ENCODE measurements around the gene ULK1.
"Not testable (repeated sequence)": the region's sequence is repeated elsewhere in the genome, so short reads cannot be mapped to it uniquely, and the experiment has no call there.

Gene ULK1

DNA sequence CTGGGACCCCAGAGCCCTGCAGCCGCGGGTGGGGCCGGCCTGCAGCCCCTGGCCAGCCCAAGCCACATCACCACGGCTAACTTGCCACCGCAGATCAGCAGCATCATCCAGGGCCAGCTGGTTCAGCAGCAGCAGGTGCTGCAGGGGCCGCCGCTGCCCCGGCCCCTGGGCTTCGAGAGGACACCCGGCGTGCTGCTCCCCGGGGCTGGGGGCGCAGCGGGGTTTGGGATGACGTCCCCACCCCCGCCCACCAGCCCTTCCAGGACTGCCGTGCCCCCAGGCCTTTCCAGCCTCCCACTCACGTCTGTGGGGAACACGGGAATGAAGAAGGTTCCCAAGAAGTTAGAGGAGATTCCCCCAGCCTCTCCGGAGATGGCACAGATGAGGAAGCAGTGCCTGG, 66.9 kb downstream of the ULK1 start:
- H3K36me3 ChIP-seq (ENCODE audit: insufficient read depth, low read depth, low read length) = peaks cover 22% of the 10 kb centered on the region; the same call in 1 of the 2 replicates
- H3K9me3 ChIP-seq (ENCODE audit: insufficient read depth, low read depth, low read length); H3K27ac ChIP-seq (ENCODE audit: low read length); H3K27me3 ChIP-seq (ENCODE audit: insufficient read depth, low read length); H3K9ac ChIP-seq (ENCODE audit: low read depth, low read length); H3K4me1 ChIP-seq (ENCODE audit: insufficient read depth, low read length); H3K4me3 ChIP-seq (ENCODE audit: low read length): not testable (repeated sequence)

DNA sequence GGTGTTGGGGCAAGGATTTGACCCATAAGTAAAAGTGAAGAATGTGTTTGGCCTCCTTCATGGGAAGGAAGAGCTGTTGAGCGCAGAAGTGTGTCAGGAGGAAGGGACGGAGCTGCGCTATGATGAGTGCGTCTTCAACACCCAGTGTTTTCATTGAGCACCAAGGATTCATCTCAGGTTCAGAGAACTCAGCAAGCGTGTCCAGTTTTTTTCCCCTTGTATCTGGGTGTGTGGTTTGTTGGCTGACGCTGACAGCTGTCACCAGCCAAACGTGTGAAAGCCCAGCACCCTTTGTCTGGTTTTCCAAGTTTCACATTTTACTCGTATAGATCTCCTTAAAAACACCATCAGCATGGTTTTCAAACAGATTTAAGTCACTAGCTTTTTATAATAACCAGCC, 67.6 kb downstream of the ULK1 start:
- H3K27ac ChIP-seq (ENCODE audit: low read length) = no peak overlapping the region
- no peaks in the 10 kb centered on the region for H3K9me3 ChIP-seq (ENCODE audit: insufficient read depth, low read depth, low read length)
- H3K4me1 ChIP-seq (ENCODE audit: insufficient read depth, low read length) = no peaks in the 10 kb centered on the region
- no peak overlapping the region for H3K9ac ChIP-seq (ENCODE audit: low read depth, low read length)
- H3K4me3 ChIP-seq (ENCODE audit: low read length) = no peak overlapping the region
- no peaks in the 10 kb centered on the region for H3K27me3 ChIP-seq (ENCODE audit: insufficient read depth, low read length)
- peaks cover 22% of the 10 kb centered on the region; the same call in 1 of the 2 replicates for H3K36me3 ChIP-seq (ENCODE audit: insufficient read depth, low read depth, low read length)

DNA sequence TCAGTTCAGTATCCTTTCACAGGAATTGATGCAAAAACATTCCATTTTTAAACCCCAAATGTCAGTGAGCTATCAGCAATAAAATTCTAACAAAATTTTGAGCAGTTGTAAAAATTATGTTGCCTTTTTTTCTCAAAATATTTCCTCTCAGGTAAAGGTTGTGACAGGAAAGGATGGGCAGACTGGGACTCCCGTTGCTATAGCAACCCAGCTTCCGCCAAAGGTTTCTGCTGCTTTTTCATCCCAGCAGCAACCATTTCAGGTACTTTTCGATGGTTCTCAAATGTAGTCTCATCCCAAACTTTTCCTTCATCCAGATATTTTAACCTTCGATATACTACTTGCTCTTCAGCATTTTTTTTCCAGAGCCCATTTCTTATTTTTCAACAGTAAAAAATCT, 69.0 kb downstream of the ULK1 start:
- no peaks in the 10 kb centered on the region for H3K27me3 ChIP-seq (ENCODE audit: insufficient read depth, low read length)
- H3K4me1 ChIP-seq (ENCODE audit: insufficient read depth, low read length) = no peaks in the 10 kb centered on the region
- H3K9me3 ChIP-seq (ENCODE audit: insufficient read depth, low read depth, low read length) = no peaks in the 10 kb centered on the region
- H3K36me3 ChIP-seq (ENCODE audit: insufficient read depth, low read depth, low read length) = peaks cover 22% of the 10 kb centered on the region; the same call in 1 of the 2 replicates
- H3K4me3 ChIP-seq (ENCODE audit: low read length) = no peak overlapping the region
- no peak overlapping the region for H3K9ac ChIP-seq (ENCODE audit: low read depth, low read length)
- H3K27ac ChIP-seq (ENCODE audit: low read length) = no peak overlapping the region

DNA sequence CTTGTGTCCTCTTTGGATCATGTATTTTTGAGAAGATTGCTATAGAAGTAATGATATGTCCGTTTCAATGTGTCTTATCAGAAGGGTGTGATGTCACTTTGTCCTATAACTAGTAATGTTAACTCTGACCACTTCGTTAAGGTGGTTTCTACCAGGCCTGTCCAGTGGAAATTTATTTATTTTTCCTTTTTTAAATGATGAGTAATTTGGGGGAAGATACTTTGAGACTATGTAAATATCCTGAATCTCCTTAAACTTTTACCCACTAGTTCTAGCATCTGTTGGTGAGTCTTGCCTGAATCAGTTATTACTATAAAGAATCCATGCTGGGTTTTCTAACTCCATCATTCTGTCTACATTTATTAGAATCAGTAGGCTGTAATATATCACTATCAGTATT, 70.7 kb downstream of the ULK1 start:
- no peaks in the 10 kb centered on the region for H3K4me1 ChIP-seq (ENCODE audit: insufficient read depth, low read length)
- H3K9ac ChIP-seq (ENCODE audit: low read depth, low read length) = no peak overlapping the region
- H3K27ac ChIP-seq (ENCODE audit: low read length) = no peak overlapping the region
- H3K27me3 ChIP-seq (ENCODE audit: insufficient read depth, low read length) = no peaks in the 10 kb centered on the region
- H3K4me3 ChIP-seq (ENCODE audit: low read length) = no peak overlapping the region
- no peaks in the 10 kb centered on the region for H3K9me3 ChIP-seq (ENCODE audit: insufficient read depth, low read depth, low read length)
- peaks cover 22% of the 10 kb centered on the region; the same call in 1 of the 2 replicates for H3K36me3 ChIP-seq (ENCODE audit: insufficient read depth, low read depth, low read length)

DNA sequence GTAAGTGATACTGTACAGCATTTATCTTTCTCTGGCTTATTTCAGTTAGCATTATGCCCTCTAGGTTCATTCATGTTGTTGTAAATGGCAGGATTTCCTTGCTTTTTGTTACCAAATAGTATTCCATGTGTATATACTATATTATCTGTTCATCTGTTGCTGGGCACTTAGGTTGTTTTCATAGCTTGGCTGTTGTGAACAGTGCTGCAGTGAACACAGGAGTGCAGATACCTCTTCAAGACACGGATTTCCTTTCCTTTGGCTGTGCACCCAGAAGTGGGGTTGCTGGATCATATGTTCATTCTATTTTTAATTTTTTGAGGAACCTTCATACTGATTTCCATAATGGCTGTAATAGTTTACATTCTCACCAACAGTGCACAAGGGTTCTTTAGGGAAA, 76.8 kb downstream of the ULK1 start:
- no peaks in the 10 kb centered on the region for H3K27me3 ChIP-seq (ENCODE audit: insufficient read depth, low read length)
- H3K4me1 ChIP-seq (ENCODE audit: insufficient read depth, low read length) = no peaks in the 10 kb centered on the region
- H3K4me3 ChIP-seq (ENCODE audit: low read length) = no peak overlapping the region
- no peaks in the 10 kb centered on the region for H3K36me3 ChIP-seq (ENCODE audit: insufficient read depth, low read depth, low read length)
- H3K9ac ChIP-seq (ENCODE audit: low read depth, low read length) = no peak overlapping the region
- no peak overlapping the region for H3K27ac ChIP-seq (ENCODE audit: low read length)
- no peaks in the 10 kb centered on the region for H3K9me3 ChIP-seq (ENCODE audit: insufficient read depth, low read depth, low read length)

All from iPS-20b (cell line).